HTR-8/SVneo (cell line): ENCODE measurements around the gene FAT1.
A peak's percentile ranks its signal among the peaks of the same experiment; 100 is the strongest.
"Not testable (repeated sequence)": the region's sequence is repeated elsewhere in the genome, so short reads cannot be mapped to it uniquely, and the experiment has no call there.

Experiments used
- DNase-seq: peaks from one replicate; pipeline ENCODE4 v3.0.0; 2011; ENCODE audit warnings: low spot score, mixed read lengths; ENCODE audit not compliant: insufficient read length
- FAIRE-seq: peaks from 2 replicates; lab custom pipeline; 2011; peaks lifted over from hg19 to GRCh38; lab: Jason Lieb, UNC

The FAT1 gene

GRCh38 chr4:186669159-186669731 lies 54.4 kb downstream of the FAT1 start:
- DNase-seq: peak; percentile 34
- FAIRE-seq: peak; percentile 31

GRCh38 chr4:186666750-186667149 lies 56.9 kb downstream of the FAT1 start:
- no peak for DNase-seq
- FAIRE-seq: no peak

- DNase-seq (no peak), FAIRE-seq (no peak)
These were observed 57.4 kb downstream of the FAT1 start for GRCh38 chr4:186666252-186666651.

GRCh38 chr4:186660403-186660802 lies 63.3 kb downstream of the FAT1 start:
- DNase-seq (no peak), FAIRE-seq (no peak)

- no peak for FAIRE-seq
- DNase-seq: no peak
These were observed 63.7 kb downstream of the FAT1 start for GRCh38 chr4:186659935-186660334.

GRCh38 chr4:186659456-186659855 lies 64.2 kb downstream of the FAT1 start:
- not testable (repeated sequence) for FAIRE-seq, DNase-seq

- DNase-seq (no peak), FAIRE-seq (peak; percentile 4)
These were observed 65.0 kb downstream of the FAT1 start for GRCh38 chr4:186658657-186659056.

- FAIRE-seq: no peak
These were observed 65.9 kb downstream of the FAT1 start for GRCh38 chr4:186657764-186658163.

GRCh38 chr4:186653969-186654368 lies 69.7 kb downstream of the FAT1 start:
- FAIRE-seq (no peak), DNase-seq (no peak)

More at GRCh38 chr4:186657764-186658163, 65.9 kb downstream of the FAT1 start:
- DNase-seq: no peak

- no peak for DNase-seq
- no peak for FAIRE-seq
These were observed 72.0 kb downstream of the FAT1 start for GRCh38 chr4:186651624-186652023.

GRCh38 chr4:186651181-186651603 lies 72.5 kb downstream of the FAT1 start:
- FAIRE-seq: no peak
- no peak for DNase-seq

GRCh38 chr4:186650401-186651180 lies 73.1 kb downstream of the FAT1 start:
- FAIRE-seq (no peak), DNase-seq (no peak)

GRCh38 chr4:186647821-186648220 lies 75.8 kb downstream of the FAT1 start:
- no peak for DNase-seq
- peak; percentile 63 for FAIRE-seq

- DNase-seq: no peak
- FAIRE-seq: peak; percentile 75
These were observed 78.9 kb downstream of the FAT1 start for GRCh38 chr4:186644737-186645261.

GRCh38 chr4:186644311-186644638 lies 79.4 kb downstream of the FAT1 start:
- FAIRE-seq (no peak), DNase-seq (no peak)

GRCh38 chr4:186643501-186644310 lies 80.0 kb downstream of the FAT1 start:
- peak; percentile 35 for DNase-seq
- peak; percentile 33 for FAIRE-seq

- no peak for DNase-seq
- no peak for FAIRE-seq
These were observed 80.7 kb downstream of the FAT1 start for GRCh38 chr4:186642998-186643397.

- peak; percentile 16 for FAIRE-seq
These were observed 81.1 kb downstream of the FAT1 start for GRCh38 chr4:186642530-186642929.

GRCh38 chr4:186634591-186635128 lies 89.0 kb downstream of the FAT1 start:
- DNase-seq (no peak), FAIRE-seq (no peak)

More at GRCh38 chr4:186642530-186642929, 81.1 kb downstream of the FAT1 start:
- no peak for DNase-seq

- no peak for FAIRE-seq
- DNase-seq: no peak
These were observed 89.8 kb downstream of the FAT1 start for GRCh38 chr4:186633844-186634243.
